GM18870 (cell line): ENCODE data around the gene ING1.

Experiments
- ATAC-seq: cut with Tn5 transposase; IDR thresholded peaks from one replicate; pipeline ENCODE4 v1.9.1; 2021; ENCODE audit warnings: moderate library complexity; ENCODE audit not compliant: unreplicated experiment

Gene ING1

GRCh38 chr13:110769097-110769496 is 55.6 kb downstream of the ING1 start:
- ATAC-seq: no peak

- ATAC-seq: no peak
Measured at GRCh38 chr13:110770678-110771077, 57.2 kb downstream of the ING1 start.

GRCh38 chr13:110771194-110771593 is 57.7 kb downstream of the ING1 start:
- no peak for ATAC-seq

- ATAC-seq: no peak
Measured at GRCh38 chr13:110772091-110772984, 58.8 kb downstream of the ING1 start.
